NCI-H2196 treated with DMSO at 0.1 percent for 48 hours (cell line): ENCODE measurements around the gene CAMK2N1.

Experiments
- DNase-seq: peaks from one replicate; lab custom pipeline; 2025; ENCODE audit not compliant: unreplicated experiment; lab: John Stamatoyannopoulos, UW

The CAMK2N1 gene

DNA sequence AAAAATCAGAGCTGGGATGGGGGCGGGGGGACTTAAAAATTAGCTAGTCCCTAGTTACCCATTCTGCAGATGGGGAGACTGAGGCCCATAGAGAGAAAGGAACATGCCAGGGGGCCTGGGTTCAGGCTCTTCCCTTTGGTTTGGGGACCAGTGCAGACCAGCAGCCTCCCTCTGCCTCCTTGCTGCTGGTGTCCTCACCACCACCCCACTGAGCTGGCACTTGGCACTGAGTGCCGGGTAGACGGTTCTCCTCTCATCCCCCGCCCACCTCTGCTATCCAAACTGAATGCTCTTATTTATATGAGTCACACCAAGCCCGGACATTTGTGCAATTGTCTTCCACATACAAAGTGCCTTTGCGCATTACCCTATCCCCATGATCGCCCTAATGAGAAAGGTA, 39.2 kb downstream of the CAMK2N1 start:
- DNase-seq: no peak

DNA sequence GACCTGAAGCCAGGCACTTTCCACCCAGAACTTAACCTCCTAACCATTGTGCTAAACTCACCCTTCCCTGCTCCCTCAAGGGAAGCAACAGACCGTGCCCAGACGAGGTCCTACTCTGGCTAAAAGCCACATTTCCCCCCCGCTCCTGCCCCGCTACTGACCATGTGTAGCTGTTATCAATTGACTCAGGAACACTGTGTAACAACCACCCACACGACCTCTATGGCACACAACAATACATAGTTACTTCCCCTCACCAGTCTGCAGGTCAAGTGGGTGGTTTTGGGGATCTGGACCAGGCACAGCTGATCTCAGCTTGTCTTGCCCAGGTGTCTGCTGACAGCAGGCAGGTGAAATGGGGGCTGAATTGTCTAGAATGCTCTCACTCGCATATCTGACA, 40.1 kb downstream of the CAMK2N1 start:
- no peak for DNase-seq

DNA sequence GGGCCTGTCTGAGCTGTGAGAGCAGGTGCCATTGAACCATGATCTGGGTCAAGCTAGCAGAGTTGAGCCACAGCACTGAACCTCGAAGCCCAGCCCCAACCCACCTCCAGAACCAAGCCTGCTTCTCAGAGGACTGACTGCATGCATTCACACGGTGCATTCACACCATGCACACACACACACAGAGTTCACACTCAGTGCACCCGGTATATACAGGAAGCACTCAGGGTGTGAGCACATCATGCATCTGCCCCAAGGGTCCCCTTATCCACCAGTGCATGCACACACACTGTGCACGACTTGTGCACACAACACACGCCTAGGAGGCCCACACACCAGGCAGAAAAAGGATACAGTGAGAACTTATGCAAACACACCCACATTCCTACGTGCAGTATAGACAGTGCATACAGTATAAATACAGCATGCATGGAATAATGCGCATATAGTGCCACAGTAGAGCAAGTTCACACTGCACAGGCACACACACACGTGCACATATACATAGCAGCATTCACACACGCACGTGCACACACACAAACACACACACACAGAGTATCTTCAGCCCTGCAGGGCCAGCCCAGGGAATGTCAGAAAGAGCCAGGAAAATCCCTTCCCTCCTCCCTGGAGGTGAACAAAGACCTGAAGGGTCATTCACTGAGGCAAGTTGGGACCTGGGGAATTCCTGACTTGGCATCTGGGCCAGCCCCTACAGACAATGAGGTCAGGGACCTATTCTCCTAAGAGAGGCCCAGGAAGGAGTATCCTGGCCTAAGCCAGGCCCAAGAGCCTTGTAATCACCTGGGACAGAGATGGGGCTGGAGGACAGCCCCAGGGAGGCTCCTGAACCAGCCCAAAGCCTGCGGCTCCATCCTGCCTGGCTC, 42.1 kb downstream of the CAMK2N1 start:
- no peak for DNase-seq

DNA sequence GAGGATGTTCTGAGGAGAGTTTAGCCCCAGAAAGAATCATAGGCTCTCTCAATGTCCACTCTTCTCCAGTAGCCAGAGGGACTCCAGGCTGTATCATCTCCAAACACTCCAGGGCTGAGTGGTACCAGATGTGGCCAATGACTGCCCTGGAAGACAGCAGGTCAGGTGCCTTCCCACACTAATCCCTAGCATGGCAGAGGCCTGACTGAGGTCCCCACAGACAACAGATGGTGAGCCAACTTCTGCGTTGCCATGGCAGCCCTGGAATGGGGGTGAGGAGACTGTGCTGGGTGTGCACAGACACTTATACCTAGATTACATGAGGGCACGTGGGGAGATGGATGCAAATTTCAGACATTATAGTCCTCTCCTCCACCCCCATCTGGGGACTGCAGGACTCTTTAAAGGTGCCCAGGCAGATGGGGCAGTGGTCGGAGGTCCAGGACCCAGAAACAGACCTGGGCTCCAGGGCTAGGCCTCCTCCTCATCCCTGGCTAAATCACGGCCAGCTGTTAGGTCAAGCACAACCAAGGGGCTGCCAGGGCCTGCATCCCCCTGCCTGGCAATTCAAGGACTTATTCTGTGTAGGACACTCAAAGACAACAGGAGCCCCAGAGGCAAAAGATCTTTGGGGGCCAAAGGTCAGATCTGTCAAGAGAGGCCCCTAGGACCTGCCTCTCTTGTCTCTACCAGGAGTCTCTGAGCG, 42.9 kb downstream of the CAMK2N1 start:
- DNase-seq: no peak

DNA sequence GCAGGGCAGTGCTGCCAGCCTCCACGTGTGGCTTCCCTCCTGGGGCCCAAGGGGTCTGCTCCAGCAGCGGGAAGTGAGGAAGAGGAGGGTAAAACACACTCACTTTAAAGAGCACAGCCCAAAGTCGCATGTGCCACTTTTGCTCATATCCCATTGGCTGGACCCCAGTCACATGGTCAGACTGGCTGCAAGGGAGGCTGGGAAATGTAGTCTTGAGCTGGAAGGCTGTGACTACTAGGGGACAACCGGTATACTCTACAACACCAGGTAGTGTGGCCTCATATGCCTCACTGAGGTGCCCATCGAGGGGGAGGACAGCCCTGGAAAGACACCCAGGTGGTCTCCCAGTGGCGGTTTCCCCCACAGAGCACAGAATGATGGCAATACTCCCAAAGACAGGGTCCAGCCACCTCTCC, 45.2 kb downstream of the CAMK2N1 start:
- no peak for DNase-seq

DNA sequence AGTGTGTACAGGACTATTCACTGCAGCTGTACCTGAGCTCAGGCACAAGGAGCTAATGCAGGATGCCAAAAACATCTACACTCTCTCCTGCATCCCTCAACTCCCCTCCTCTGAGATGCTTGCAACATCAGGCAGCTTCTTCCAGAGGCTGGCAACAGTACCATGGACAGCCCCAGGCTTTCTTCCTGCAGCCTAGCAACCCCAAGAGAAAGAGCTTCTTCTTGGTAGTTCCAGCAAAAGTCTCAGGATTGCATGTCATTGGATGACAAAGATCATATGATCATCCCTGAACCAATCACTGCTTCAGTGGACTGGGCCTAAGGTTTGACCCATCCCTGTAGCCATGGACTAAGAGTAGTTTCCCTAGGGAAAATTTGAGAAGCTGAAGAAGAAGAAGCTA, 46.7 kb downstream of the CAMK2N1 start:
- DNase-seq: no peak

DNA sequence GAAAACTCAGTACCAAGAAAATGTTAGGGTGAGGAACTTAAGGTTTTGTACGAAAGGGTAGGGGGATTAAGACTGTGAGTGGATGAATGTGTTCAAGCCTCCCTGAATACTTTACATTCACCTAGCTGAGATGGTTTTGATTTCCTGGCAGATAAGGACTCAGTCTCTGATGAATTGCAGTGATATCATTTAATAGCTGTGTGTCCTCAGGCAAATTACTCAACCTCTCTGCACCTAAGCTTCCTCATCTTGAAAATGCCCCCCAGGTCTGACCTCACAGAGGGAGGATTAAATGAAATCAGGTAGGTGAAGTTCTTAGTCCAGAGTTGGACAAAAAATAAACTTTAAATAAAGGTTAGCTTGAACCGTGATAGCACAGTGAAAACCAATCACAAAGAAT, 48.4 kb downstream of the CAMK2N1 start:
- no peak for DNase-seq

DNA sequence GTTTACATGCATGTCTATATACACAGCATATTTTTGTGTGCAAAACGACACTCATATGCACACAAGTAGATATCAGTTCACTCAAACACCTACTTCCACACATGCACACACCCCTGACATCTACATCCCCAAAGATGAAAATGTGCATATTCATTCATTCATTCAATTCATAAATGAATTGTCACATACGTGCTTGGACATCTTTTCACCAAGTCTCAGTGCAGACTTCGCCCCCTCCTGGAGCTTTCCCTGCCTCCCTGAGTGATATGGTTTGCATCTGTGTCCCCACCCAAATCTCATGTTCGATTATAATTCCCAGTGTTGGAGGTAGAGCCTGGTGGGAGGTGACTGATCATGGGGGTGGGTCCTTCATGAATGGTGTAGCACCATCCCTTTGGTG, 53.1 kb downstream of the CAMK2N1 start:
- no peak for DNase-seq
